Activated naive CD8-positive, alpha-beta T cell treated with anti-CD3 and anti-CD28 coated beads, Interleukin-2, amount 50 U/mL, for 24 hours (primary cell): Measurements from ENCODE around the gene GPR158.

ENCODE experiments used
- ATAC-seq: fragments of 150-1000 bp; cut with Tn5 transposase; one replicate; pipeline ENCODE4 v1.10.0; 2021
- DNase-seq: peaks from one replicate; pipeline ENCODE4 v3.0.0; 2021
- H3K27ac Mint-ChIP-seq: one replicate; pipeline ENCODE4 v1.8.0; 2021; ENCODE audit warnings: mild to moderate bottlenecking, mixed read lengths
- H3K27me3 Mint-ChIP-seq: one replicate; pipeline ENCODE4 v1.8.0; 2021; ENCODE audit warnings: mixed read lengths
- H3K36me3 Mint-ChIP-seq: one replicate; pipeline ENCODE4 v1.8.0; 2021; ENCODE audit warnings: low read depth, mixed read lengths
- H3K4me1 Mint-ChIP-seq: one replicate; pipeline ENCODE4 v1.8.0; 2021; ENCODE audit warnings: mixed read lengths
- H3K4me3 Mint-ChIP-seq: one replicate; pipeline ENCODE4 v1.8.0; 2021; ENCODE audit warnings: mild to moderate bottlenecking, moderate library complexity, mixed read lengths
- H3K9me3 Mint-ChIP-seq: one replicate; pipeline ENCODE4 v1.8.0; 2021; ENCODE audit warnings: mixed read lengths

The GPR158 gene

DNA sequence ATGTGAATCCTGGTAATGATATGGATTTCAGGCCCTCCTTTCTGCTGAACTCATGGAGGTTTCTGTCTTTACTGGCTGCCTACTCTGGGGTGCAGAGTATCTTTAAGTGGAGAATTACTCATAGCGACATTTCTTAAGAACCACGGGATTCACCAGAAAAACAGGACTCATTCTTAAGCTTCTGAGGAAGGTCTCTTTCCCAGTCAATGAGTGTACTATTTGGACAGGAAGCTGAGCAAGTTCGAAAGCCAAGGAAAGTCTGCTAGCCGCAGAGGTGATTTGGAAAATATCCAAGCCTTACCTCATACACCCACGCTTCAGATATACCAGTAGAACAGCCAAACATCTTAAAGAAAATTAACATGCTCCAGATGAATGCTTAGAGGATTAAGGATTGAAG lies 381.7 kb downstream of the GPR158 start:
- Mint-ChIP-seq H3K9me3 (no peaks in the 10 kb centered on the region), H3K27ac (no peak overlapping the region), H3K4me1 (no peaks in the 10 kb centered on the region), H3K4me3 (no peak overlapping the region), H3K27me3 (no peaks in the 10 kb centered on the region), H3K36me3 (no peaks in the 10 kb centered on the region)
- DNase-seq = no peak
- no peak for ATAC-seq

DNA sequence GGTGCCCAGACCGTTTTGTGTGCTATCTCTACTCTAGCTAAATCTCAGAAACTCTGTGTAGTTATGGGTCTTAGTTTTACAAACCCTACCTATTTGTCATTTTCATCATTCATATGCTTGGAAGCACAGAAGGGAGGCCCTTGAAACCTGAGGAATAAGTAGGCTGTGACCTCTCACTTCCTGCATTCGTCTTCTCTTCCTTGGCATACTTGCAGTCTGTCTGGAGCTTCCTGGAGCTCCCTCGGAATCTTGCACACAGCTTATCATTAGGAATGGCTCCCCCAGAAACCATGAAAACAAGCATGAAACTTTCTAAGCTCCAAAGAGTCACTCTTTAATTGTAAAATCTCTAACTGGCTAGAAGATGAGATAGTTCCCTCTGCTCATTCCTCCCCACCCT lies 382.3 kb downstream of the GPR158 start:
- Mint-ChIP-seq H3K4me3 (no peak overlapping the region), H3K9me3 (no peaks in the 10 kb centered on the region), H3K27ac (no peak overlapping the region)

DNA sequence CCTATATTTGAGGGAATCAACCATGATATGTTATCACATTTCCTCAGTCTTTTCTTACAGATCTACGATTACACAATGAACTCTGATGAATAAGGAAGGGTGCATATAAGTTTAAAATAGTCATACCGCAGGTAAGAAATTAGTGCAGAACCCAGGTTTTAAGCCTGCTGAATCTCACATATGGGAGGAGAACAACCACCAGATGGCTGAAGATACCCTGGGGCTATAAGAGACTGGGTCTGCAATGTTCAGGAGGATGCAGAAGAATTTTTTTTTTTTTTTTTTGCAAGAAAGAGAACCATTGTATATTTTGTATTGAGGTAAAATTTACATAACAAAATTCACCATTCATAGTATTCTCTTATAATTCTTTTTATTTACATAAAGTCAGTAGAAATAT lies 387.0 kb downstream of the GPR158 start:
- Mint-ChIP-seq H3K36me3 (no peaks in the 10 kb centered on the region), H3K9me3 (no peaks in the 10 kb centered on the region)

More for the DNA sequence above, 382.3 kb downstream of the GPR158 start:
- DNase-seq (no peak), ATAC-seq (no peak)
- Mint-ChIP-seq H3K27me3 (no peaks in the 10 kb centered on the region), H3K36me3 (no peaks in the 10 kb centered on the region), H3K4me1 (no peaks in the 10 kb centered on the region)

DNA sequence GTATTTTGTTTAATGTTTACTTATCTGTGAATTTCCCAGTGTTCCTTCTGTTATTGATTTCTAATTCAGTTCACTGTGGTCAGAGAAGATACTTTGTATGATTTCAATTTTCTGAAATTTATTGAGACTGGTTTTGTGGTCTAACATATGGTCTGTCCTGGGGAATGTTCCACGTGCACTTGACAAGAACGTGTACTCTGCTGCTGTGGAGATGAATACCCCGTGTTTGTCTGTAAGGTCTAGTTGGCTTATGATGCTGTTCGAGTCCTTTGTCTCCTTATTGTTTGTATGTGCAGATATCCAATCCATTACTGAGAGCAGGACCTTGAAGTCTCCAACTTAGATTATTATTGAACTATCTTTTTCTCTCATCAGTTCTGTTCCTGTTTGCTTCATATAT lies 387.7 kb downstream of the GPR158 start:
- Mint-ChIP-seq H3K27me3 (no peaks in the 10 kb centered on the region), H3K4me1 (no peaks in the 10 kb centered on the region), H3K9me3 (no peaks in the 10 kb centered on the region), H3K27ac (no peak overlapping the region), H3K36me3 (no peaks in the 10 kb centered on the region), H3K4me3 (no peak overlapping the region)
- no peak for DNase-seq
- no peak for ATAC-seq

More for the DNA sequence above, 387.0 kb downstream of the GPR158 start:
- DNase-seq (no peak), ATAC-seq (no peak)
- no peaks in the 10 kb centered on the region for H3K4me1 Mint-ChIP-seq
- no peaks in the 10 kb centered on the region for H3K27me3 Mint-ChIP-seq
- no peak overlapping the region for H3K4me3 Mint-ChIP-seq
- H3K27ac Mint-ChIP-seq = no peak overlapping the region

DNA sequence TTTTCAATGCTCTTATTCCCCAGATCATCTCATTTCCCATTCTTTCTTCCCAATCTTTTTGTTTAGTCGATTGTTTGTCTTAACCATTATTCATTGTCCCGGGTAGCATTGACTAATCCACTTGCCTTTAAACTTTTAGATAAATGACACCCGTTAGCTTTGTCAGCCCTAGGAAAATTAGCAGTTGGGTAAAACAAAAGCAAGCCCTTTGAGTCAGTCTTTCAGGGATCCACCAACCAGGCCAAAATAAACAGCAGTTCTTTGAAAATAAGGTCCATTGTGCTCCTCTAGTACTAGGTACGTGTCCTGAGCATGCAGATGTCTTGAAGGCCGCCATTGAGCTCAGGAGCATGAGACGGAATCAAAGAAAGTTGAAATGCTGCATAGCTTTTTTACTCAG lies 389.6 kb downstream of the GPR158 start:
- Mint-ChIP-seq H3K27ac (no peak overlapping the region), H3K36me3 (no peaks in the 10 kb centered on the region), H3K9me3 (no peaks in the 10 kb centered on the region), H3K4me3 (no peak overlapping the region), H3K4me1 (no peaks in the 10 kb centered on the region), H3K27me3 (no peaks in the 10 kb centered on the region)
- ATAC-seq (no peak), DNase-seq (no peak)

DNA sequence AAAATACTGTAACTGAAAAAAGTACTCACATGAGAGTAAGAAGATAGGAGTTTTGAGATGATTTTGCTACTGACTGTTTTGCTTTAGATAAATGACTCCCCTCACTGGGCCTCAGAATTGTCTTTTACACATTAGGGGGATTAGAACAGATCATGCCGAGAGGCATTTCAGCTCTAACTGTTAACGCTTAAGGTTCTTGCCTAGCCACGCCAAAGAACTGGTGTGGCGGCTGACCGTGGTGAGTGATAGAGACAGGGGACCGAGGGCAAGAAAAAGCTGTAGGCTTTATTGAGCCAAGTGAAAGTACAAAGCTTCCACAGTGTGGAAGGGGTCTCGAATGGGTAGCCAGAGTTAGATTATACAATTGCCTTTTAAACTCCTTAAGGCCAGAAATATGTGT lies 390.8 kb downstream of the GPR158 start:
- H3K27me3 Mint-ChIP-seq = no peaks in the 10 kb centered on the region
- H3K36me3 Mint-ChIP-seq = no peaks in the 10 kb centered on the region
- no peak for ATAC-seq

DNA sequence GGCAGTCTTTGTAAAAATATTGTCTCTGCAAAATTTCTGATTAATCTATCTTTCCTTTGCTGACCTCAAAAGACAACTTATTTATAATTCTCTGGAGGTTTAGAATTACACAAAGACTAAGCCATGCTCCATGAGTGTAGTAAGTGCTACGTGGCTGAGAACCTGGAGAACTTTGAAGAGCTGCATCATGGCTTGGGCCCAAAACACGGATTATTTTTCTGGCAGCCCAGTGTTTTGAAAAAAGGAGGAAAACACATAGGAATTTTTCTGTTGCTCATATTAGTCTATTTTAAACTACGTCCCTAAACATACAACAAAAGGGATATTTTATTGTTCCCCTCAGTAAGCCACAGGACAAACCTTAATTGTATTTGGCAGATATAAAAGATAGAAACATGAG lies 398.5 kb downstream of the GPR158 start:
- Mint-ChIP-seq H3K36me3 (no peaks in the 10 kb centered on the region), H3K4me3 (no peak overlapping the region), H3K4me1 (no peaks in the 10 kb centered on the region), H3K27ac (no peak overlapping the region), H3K9me3 (no peaks in the 10 kb centered on the region), H3K27me3 (no peaks in the 10 kb centered on the region)
- no peak for ATAC-seq
- no peak for DNase-seq

More for the DNA sequence above, 390.8 kb downstream of the GPR158 start:
- Mint-ChIP-seq H3K4me1 (no peaks in the 10 kb centered on the region), H3K4me3 (no peak overlapping the region), H3K27ac (no peak overlapping the region), H3K9me3 (no peaks in the 10 kb centered on the region)
- no peak for DNase-seq

DNA sequence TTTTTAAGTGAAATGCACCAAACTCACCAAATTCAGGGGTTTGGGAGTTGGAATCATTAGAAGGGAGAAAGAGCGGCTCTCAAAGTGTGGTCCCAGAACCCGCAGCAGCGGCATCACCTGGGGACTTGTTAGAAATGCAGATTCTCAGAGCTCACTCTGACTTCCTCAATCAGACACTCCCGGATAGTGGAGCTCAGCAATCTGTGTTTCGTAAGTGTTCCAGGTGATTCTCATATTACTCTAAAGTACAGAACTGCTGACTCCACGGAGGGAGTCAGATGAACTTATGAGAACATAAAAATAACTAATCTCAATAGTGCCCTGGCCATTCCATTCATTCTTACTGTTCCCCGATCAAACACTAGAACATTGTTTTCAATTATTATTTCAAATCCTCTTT lies 400.5 kb downstream of the GPR158 start:
- DNase-seq = no peak
- Mint-ChIP-seq H3K36me3 (no peaks in the 10 kb centered on the region), H3K27me3 (no peaks in the 10 kb centered on the region), H3K27ac (no peak overlapping the region), H3K4me1 (no peaks in the 10 kb centered on the region), H3K4me3 (no peak overlapping the region), H3K9me3 (no peaks in the 10 kb centered on the region)
- ATAC-seq = no peak

DNA sequence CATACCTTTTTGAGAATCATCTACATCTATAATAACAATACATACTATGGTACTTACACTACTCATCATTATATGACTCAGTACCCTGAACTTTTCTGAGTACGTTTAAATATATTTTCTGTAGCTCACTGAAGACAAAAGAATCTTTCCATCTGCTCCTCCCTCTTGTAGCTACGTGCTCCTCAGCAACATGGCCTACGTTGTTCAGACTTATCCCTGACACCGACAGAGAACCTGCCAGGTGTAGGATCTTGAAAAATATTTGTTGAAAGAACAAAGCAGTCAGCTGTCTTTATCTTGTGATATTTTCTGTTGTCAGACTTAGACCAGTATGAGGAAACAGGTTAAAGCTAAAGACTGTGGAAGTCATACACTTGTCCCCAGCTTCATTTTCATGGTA lies 403.3 kb downstream of the GPR158 start:
- no peak for ATAC-seq
- Mint-ChIP-seq H3K36me3 (no peaks in the 10 kb centered on the region), H3K9me3 (peaks cover 1% of the 10 kb centered on the region), H3K27me3 (no peaks in the 10 kb centered on the region), H3K4me3 (no peak overlapping the region), H3K4me1 (no peaks in the 10 kb centered on the region), H3K27ac (no peak overlapping the region)
- DNase-seq = no peak

DNA sequence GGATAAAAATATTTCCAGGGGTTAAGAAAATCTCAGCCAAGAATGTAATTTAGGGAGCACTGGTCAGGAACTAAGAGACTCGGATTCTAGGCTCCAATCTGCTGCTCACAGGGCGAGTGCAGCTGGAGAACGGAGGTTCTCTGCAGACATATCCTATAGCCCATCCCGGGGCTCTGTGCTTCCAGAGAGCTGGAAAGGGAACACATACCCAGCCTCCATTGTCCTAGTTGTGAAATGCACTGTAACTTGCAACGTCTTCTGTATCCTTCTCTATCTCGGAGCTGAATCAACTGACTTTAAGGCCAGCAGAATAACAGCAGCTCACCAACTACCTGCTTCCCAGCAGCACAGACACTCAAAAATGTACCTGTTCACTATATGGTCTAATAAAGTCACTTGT lies 408.2 kb downstream of the GPR158 start:
- no peaks in the 10 kb centered on the region for H3K4me1 Mint-ChIP-seq
- no peaks in the 10 kb centered on the region for H3K36me3 Mint-ChIP-seq
- no peak overlapping the region for H3K4me3 Mint-ChIP-seq
- H3K27me3 Mint-ChIP-seq = no peaks in the 10 kb centered on the region
- peaks cover 16% of the 10 kb centered on the region for H3K9me3 Mint-ChIP-seq
- no peak for DNase-seq
- H3K27ac Mint-ChIP-seq = no peak overlapping the region
- no peak for ATAC-seq

DNA sequence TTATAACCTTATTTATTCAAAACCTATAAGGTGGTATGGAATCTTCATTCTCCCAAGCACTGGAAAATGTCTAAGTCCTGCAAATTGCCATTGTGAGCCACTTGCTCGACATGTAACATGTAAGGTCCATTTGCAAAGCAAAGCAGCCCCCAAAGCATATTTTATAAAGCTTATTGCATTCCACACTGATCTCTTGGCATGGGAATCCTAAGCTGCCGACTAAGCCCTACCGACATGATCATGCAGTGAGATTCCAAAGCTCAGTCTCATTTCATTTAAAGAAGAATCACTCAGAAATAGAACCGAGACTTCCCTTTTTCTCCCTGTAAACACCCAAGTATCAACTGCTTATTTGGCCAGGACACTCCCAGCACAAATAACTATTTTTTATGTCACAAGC lies 425.9 kb downstream of the GPR158 start:
- Mint-ChIP-seq H3K4me3 (no peak overlapping the region), H3K27ac (no peak overlapping the region), H3K9me3 (peaks cover 13% of the 10 kb centered on the region), H3K36me3 (no peaks in the 10 kb centered on the region), H3K4me1 (no peaks in the 10 kb centered on the region), H3K27me3 (no peaks in the 10 kb centered on the region)
- ATAC-seq (no peak), DNase-seq (no peak)

DNA sequence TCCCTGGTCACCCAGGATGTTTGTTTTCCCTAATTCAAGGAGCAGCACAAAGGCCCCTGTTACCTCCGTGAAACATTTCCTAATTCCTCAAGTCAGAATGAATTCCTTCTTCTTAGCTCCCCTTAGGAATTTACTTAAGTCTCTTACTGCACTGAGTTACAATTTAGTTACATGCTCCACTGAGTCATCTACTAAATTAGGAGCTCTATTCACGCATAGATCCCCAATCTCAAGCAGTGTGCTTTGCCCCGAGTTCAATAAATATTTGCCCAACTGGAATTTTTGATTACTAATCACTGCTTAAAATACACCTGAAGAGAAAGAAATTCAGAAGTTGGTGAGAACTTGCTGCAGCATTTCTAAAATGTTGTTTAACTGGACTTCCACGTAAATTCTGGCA lies 429.8 kb downstream of the GPR158 start:
- DNase-seq = no peak
- Mint-ChIP-seq H3K36me3 (no peaks in the 10 kb centered on the region), H3K9me3 (no peaks in the 10 kb centered on the region), H3K4me1 (no peaks in the 10 kb centered on the region), H3K27ac (no peak overlapping the region), H3K4me3 (no peak overlapping the region), H3K27me3 (no peaks in the 10 kb centered on the region)
- no peak for ATAC-seq

DNA sequence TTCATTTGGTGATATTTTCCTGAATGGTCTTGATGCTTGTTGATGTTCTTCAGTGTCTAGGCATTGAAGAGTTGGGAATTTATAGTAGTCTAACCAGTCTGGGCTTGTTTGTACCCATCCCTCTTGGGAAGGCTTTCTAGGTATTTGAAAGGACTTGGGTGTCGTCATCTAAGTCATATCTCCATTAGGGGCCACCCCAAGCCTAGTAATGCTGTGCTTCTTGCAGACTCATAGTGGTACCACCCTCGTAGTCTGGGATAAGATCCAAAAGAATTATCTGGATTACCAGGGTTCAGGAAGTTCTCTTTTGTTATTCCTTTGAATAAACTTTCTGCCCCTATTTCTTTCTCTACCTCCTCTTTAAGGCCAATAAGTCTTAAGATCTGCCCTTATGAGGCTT lies 439.9 kb downstream of the GPR158 start:
- Mint-ChIP-seq H3K27me3 (peaks cover 2% of the 10 kb centered on the region), H3K27ac (no peak overlapping the region), H3K36me3 (no peaks in the 10 kb centered on the region), H3K4me3 (no peak overlapping the region), H3K9me3 (peaks cover 10% of the 10 kb centered on the region), H3K4me1 (no peaks in the 10 kb centered on the region)
- ATAC-seq = no peak
- DNase-seq = no peak

DNA sequence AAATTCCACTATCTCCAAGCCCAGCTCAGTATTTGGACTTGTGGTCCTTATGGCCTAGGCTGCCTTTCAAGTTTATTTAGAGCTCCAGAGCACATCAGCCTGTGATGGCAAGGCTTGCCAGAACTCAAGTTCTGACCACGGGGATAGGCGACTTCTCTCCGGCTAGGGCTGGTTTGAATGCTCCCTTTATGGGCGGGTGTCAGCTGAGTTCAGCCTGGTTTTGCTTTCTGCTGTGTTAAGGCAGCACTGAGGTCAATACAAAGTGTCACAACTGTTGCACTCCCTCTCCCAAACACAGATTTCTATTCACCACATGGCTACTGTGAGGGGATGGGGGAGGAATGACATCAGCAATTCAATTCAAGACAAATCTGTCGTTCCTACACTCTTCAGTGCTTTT lies 441.1 kb downstream of the GPR158 start:
- peaks cover 10% of the 10 kb centered on the region for H3K9me3 Mint-ChIP-seq
- no peaks in the 10 kb centered on the region for H3K36me3 Mint-ChIP-seq
- H3K4me3 Mint-ChIP-seq = no peak overlapping the region
- peaks cover 2% of the 10 kb centered on the region for H3K27me3 Mint-ChIP-seq
- H3K27ac Mint-ChIP-seq = no peak overlapping the region
- ATAC-seq = no peak
- DNase-seq = no peak
- H3K4me1 Mint-ChIP-seq = no peaks in the 10 kb centered on the region

DNA sequence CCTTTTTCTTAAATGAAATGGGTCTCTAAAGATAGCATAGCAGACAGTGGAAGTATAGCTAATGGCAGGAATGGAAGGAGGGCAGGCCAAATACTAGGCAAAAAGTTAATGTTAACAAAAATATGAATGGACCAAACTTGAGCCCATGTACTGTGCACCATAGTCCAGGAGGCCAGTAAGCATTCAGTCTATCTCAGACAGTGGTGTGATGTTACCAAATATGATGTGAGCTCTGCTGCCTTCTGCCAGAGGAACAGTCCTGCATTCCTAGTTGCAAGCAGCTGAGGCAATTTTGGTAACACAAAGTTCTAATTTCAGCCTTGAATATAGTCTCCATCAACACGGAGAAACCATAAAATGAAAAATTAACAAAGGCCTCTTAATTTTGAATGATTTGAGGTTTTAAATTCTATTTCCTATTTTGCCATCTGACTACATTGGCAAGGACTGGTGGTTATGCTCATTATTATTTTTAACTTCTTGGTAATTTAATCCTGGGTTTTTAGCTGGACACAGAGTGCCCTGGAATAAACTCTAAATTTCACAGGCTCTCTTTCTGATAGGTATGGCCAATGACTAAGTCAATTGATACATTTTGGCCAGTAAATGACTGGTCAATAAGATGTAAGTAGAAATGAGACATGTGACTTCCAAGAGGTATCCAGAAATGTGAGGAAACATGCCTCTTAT lies 442.2 kb downstream of the GPR158 start:
- Mint-ChIP-seq H3K9me3 (peaks cover 3% of the 10 kb centered on the region), H3K4me3 (no peak overlapping the region), H3K27ac (no peak overlapping the region), H3K36me3 (no peaks in the 10 kb centered on the region), H3K4me1 (no peaks in the 10 kb centered on the region), H3K27me3 (peaks cover 2% of the 10 kb centered on the region)
- ATAC-seq (no peak), DNase-seq (no peak)

DNA sequence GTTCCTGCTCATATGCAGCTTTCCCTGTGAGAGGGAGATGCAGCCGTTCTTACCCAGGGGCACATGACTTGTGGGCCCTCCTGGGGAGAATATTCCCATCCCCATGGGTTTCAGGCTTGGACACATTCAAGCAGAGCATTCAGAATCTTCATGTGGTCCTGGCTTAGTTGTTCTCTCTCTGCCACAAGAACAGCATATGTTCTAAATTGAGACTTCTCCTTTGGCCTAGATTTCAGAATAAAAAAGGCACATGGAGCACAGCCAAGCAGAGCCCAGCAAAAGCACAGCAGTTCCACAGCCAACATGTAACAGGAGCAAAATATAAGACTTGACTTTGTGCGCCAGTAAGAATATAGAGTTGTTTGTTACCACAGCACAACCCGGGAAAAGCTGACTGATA lies 452.8 kb downstream of the GPR158 start:
- no peaks in the 10 kb centered on the region for H3K4me1 Mint-ChIP-seq
- no peak for DNase-seq
- ATAC-seq = no peak
- H3K9me3 Mint-ChIP-seq = no peaks in the 10 kb centered on the region
- H3K27me3 Mint-ChIP-seq = no peaks in the 10 kb centered on the region
- H3K27ac Mint-ChIP-seq = no peak overlapping the region
- H3K4me3 Mint-ChIP-seq = no peak overlapping the region
- no peaks in the 10 kb centered on the region for H3K36me3 Mint-ChIP-seq
